ENCODE measurements around the gene DSN1. TPM values are rescaled to one million over a fixed set of nuclear protein-coding genes. Genes with fewer than 3 reads are reported as not detected.

The DSN1 gene
- total RNA-seq, 2 experiments from 2014 or later: 36.0 to 42.7 TPM

DNA sequence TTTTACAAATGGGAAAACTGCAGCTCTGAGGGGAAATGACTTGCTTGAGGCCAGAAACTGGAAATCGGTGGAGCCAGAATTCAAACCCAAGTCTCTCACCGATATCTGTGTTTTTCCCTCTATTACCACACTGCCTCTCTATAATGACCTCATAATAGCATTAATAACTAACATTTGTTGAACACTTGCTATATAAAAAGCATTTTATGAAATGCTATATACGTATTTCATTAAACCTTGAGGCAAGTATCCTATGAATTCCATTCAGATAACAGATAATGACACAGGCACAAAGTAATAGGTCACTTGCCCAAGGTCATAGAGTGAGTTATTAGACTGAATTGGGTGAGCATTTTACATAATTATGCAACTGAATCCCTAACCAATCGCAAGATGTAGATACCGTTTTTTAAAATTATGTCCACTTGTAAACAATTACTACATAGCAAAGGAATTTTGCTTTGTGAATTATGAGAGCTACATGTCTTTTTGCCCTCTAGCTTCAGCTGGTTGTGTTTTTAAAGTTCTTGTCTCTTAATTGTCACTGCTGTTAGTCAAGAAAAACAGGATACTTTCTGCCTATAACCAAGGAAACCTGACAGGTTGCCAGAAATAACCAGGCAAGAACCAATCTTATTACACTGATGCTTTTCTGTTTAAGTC is 4.7 kb downstream of the DSN1 start:
- Mint-ChIP-seq H3K36me3 (peaks cover 14% of the 10 kb centered on the region), H3K4me3 (no peak overlapping the region), H3K27me3 (no peaks in the 10 kb centered on the region), H3K4me1 (peaks cover 32% of the 10 kb centered on the region), H3K9me3 (ENCODE audit: low read depth) (no peaks in the 10 kb centered on the region), H3K27ac (no peak overlapping the region)
- CTCF ChIA-PET: interaction anchor here (1.3 to 5.4 kb wide), 3 partner anchors 13 to 164 kb away, joined by 5 to 31 read pairs (median 6); partner anchors contain the start of gene RAB5IF
- ATAC-seq (no peak), DNase-seq (no peak)

- peaks cover 25% of the 10 kb centered on the region for H3K36me3 Mint-ChIP-seq
- no peaks in the 10 kb centered on the region for H3K27me3 Mint-ChIP-seq
- peaks cover 13% of the 10 kb centered on the region for H3K4me1 Mint-ChIP-seq
- ATAC-seq (no peak), DNase-seq (no peak)
- CTCF ChIA-PET: interaction anchor here (1.5 kb wide), 1 partner anchor 10 kb away, joined by 3 read pairs; no protein-coding TSS in a partner anchor
- peak overlapping the region; percentile 76 for H3K27ac Mint-ChIP-seq
- no peak overlapping the region for H3K4me3 Mint-ChIP-seq
- no peaks in the 10 kb centered on the region for H3K9me3 Mint-ChIP-seq (ENCODE audit: low read depth)
Observed at GRCh38 chr20:36761125-36761524, 12.4 kb downstream of the DSN1 start.

DNA sequence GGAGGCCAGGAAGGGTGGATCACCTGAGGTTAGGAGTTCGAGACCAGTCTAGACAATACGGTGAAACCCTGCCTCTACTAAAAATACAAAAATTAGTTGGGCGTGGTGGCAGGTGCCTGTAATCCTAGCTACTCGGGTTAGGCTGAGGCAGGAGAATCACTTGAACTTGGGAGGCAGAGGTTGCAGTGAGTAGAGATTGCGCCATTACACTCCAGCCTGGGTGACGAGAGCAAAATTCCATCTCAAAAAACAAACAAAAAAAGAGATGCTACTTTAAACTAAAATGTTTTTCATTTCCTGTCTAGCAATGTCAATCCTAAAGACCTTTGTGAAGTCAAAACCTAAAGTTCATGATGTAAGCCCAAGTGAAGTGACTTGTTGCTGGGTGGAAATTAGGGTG is 12.9 kb downstream of the DSN1 start:
- no peaks in the 10 kb centered on the region for H3K9me3 Mint-ChIP-seq (ENCODE audit: low read depth)
- no peak overlapping the region for H3K4me3 Mint-ChIP-seq
- peaks cover 13% of the 10 kb centered on the region for H3K4me1 Mint-ChIP-seq
- ATAC-seq (no peak), DNase-seq (no peak)
- no peaks in the 10 kb centered on the region for H3K27me3 Mint-ChIP-seq
- peaks cover 28% of the 10 kb centered on the region for H3K36me3 Mint-ChIP-seq
- peak overlapping the region; percentile 76 for H3K27ac Mint-ChIP-seq
- CTCF ChIA-PET: interaction anchor here (1.5 kb wide), 1 partner anchor 10 kb away, joined by 3 read pairs; no protein-coding TSS in a partner anchor

DNA sequence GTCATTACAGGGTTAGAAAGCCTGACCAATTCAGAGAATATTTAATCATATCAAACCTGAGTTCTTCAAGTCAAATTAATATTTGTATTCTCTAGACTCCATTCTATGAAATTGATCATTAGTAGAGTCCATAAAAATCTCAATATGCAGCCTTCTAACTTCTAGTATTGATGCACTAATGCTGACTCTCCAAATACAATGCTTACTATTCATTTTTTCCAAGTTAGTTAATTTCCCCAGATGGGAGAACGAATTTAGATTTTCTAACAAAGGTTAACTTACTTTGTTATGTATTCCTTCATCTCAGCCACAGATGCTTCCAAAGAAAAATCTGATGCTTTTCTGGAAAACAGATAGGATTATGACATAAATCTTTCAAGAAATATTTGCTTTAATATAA is 15.3 kb downstream of the DSN1 start:
- no peaks in the 10 kb centered on the region for H3K9me3 Mint-ChIP-seq (ENCODE audit: low read depth)
- H3K27me3 Mint-ChIP-seq: no peaks in the 10 kb centered on the region
- H3K36me3 Mint-ChIP-seq: peaks cover 37% of the 10 kb centered on the region

GRCh38 chr20:36756496-36756895 is 17.1 kb downstream of the DSN1 start:
- Mint-ChIP-seq H3K27me3 (no peaks in the 10 kb centered on the region), H3K4me3 (no peak overlapping the region), H3K36me3 (peaks cover 48% of the 10 kb centered on the region)

More for the DNA sequence above, 15.3 kb downstream of the DSN1 start:
- CTCF ChIA-PET: interaction anchor here (0.7 to 5.8 kb wide), 6 partner anchors 9 to 152 kb away, joined by 3 to 31 read pairs (median 3); partner anchors contain the start of gene RAB5IF
- peak overlapping the region; percentile 78 for H3K27ac Mint-ChIP-seq
- DNase-seq: no peak
- ATAC-seq: peak; percentile 31
- peaks cover 17% of the 10 kb centered on the region for H3K4me1 Mint-ChIP-seq
- H3K4me3 Mint-ChIP-seq: no peak overlapping the region

GRCh38 chr20:36754656-36755222 is 18.8 kb downstream of the DSN1 start:
- no peak overlapping the region for H3K4me3 Mint-ChIP-seq
- CTCF ChIA-PET: interaction anchor here (0.6 to 5.8 kb wide), 34 partner anchors 8 to 350 kb away, joined by 3 to 31 read pairs (median 4); partner anchors contain the start of genes DSN1, NDRG3, RAB5IF and SLA2
- no peak overlapping the region for H3K27ac Mint-ChIP-seq
- H3K9me3 Mint-ChIP-seq (ENCODE audit: low read depth): no peaks in the 10 kb centered on the region
- H3K36me3 Mint-ChIP-seq: peaks cover 47% of the 10 kb centered on the region
- DNase-seq (peak; percentile 65), ATAC-seq (peak; percentile 85)
- H3K27me3 Mint-ChIP-seq: no peaks in the 10 kb centered on the region
- peaks cover 14% of the 10 kb centered on the region for H3K4me1 Mint-ChIP-seq

More at GRCh38 chr20:36756496-36756895, 17.1 kb downstream of the DSN1 start:
- peaks cover 17% of the 10 kb centered on the region for H3K4me1 Mint-ChIP-seq
- ATAC-seq: no peak
- DNase-seq: no peak
- CTCF ChIA-PET: interaction anchor here (0.9 to 5.8 kb wide), 5 partner anchors 11 to 144 kb away, joined by 5 to 31 read pairs (median 11); partner anchors contain the start of gene DSN1
- H3K27ac Mint-ChIP-seq: no peak overlapping the region
- H3K9me3 Mint-ChIP-seq (ENCODE audit: low read depth): no peaks in the 10 kb centered on the region

DNA sequence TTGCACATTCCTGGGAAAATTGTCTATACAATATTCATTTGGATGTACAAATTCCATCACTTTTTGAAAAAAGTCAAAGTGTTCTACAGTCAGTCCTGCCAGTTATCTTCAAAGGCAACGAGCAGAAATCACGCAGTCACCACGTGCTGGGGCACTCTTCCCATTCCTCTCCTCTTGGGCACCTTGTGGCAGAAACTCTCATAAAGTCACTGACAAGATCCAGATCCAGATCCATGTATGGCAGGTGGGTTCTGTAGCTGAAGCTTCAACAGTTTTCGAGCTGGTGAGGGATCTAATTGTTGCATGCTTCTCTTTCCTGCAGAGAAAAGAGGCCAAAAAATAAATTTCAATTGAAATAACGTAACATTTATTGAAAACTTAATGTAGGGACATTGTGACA is 21.0 kb downstream of the DSN1 start:
- Mint-ChIP-seq H3K9me3 (ENCODE audit: low read depth) (no peaks in the 10 kb centered on the region), H3K27me3 (no peaks in the 10 kb centered on the region), H3K4me3 (no peak overlapping the region), H3K36me3 (peaks cover 42% of the 10 kb centered on the region), H3K27ac (no peak overlapping the region), H3K4me1 (peaks cover 9% of the 10 kb centered on the region)
- CTCF ChIA-PET: interaction anchor here (1.8 to 5.8 kb wide), 2 partner anchors 15 to 21 kb away, joined by 5 to 31 read pairs; partner anchors contain the start of gene DSN1
- ATAC-seq (no peak), DNase-seq (no peak)

DNA sequence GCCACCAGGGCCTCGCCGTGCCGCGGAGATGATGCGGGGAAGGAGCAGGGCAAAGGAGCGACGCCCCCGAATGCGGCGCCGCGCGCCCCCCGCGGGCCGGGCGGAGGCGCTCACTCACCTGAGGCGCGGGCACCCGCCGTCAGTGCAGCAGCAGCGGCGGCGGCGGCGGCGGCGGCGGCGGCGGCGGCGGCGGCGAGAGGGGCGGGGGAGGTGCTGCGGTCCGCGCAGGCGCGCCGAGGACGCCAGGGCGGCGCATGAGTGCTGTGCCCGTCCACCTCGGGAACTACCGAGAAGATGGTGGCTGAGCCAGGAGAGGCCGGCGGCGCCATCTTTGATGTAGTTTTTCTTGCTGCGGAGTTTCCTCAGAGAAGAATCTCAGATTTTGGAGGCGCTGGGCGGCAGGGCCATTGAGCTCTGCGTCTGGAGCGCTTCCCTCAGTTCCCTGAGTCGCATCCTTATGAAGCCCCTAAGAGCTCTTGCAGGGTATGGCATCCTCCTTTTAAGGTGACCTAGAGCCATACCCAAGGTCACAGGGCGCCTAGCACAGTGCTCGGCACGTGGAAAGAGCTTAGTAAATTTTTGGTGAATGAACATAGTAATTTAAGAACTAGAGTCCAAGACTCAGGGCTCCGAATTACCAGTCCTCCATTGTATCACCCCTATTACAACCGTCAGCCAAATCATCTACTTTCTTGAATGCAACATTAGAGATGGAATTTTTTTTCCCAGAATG is 27.5 kb downstream of the DSN1 start, which contains the start of gene NDRG3:
Gene NDRG3, minus strand, starts transcription at position 164 of the 733 bp plus-strand sequence. CDS start 24,355 bp downstream, outside the sequence.
- CTCF ChIA-PET: interaction anchor here (0.7 to 3.0 kb wide), 12 partner anchors 8 to 175 kb away, joined by 3 to 15 read pairs (median 4); partner anchors contain the start of gene RAB5IF
- peak within 1 kb of the TSS; percentile 84 for H3K4me3 Mint-ChIP-seq

GRCh38 chr20:36745234-36745926 is 28.2 kb downstream of the DSN1 start:
- H3K4me3 Mint-ChIP-seq: peak overlapping the region; percentile 84
- H3K9me3 Mint-ChIP-seq (ENCODE audit: low read depth): no peaks in the 10 kb centered on the region
- CTCF ChIA-PET: interaction anchor here (1.2 to 3.0 kb wide), 11 partner anchors 10 to 174 kb away, joined by 3 to 16 read pairs (median 7); partner anchors contain the start of genes DSN1 and RAB5IF
- DNase-seq (peak; percentile 60), ATAC-seq (no peak)
- H3K36me3 Mint-ChIP-seq: peaks cover 2% of the 10 kb centered on the region
- peaks cover 24% of the 10 kb centered on the region for H3K4me1 Mint-ChIP-seq
- peak overlapping the region; percentile 78 for H3K27ac Mint-ChIP-seq
- H3K27me3 Mint-ChIP-seq: no peaks in the 10 kb centered on the region

More for the DNA sequence above, 27.5 kb downstream of the DSN1 start, which contains the start of gene NDRG3:
- Mint-ChIP-seq H3K27me3 (no peaks in the 10 kb centered on the region), H3K9me3 (ENCODE audit: low read depth) (no peaks in the 10 kb centered on the region), H3K4me1 (peaks cover 24% of the 10 kb centered on the region), H3K27ac (peak within 1 kb of the TSS; percentile 84), H3K36me3 (peaks cover 8% of the 10 kb centered on the region)
- DNase-seq (peak; percentile 96), ATAC-seq (peak; percentile 99)

DNA sequence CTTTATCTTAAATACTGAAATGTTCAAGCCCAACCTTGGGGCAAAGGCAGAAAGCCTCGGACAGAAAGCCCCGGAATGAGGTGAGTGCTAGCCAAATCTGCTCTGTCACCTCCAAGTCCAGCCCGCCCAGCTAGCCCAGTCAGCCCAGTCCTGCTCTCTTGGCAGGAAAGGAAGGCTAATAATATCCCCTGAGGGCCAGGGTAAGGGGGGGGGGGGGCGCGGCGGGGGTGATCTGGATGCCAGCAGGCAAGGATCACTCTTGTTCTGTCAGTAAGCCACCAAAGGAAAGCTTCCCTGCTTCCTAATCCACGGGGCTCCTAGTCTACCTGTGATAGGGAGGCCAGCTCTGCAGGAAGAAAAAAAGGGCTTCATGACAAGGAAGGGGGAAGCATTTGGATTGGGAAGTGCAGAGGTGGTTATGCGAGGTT is 28.8 kb downstream of the DSN1 start:
- CTCF ChIA-PET: interaction anchor here (0.6 to 3.0 kb wide), 13 partner anchors 9 to 188 kb away, joined by 3 to 16 read pairs (median 5); partner anchors contain the start of genes DSN1 and RAB5IF
- Mint-ChIP-seq H3K9me3 (ENCODE audit: low read depth) (no peaks in the 10 kb centered on the region), H3K36me3 (peaks cover 2% of the 10 kb centered on the region), H3K27ac (no peak overlapping the region), H3K4me3 (peak overlapping the region; percentile 84), H3K4me1 (peaks cover 24% of the 10 kb centered on the region), H3K27me3 (no peaks in the 10 kb centered on the region)
- ATAC-seq (no peak), DNase-seq (no peak)

- Mint-ChIP-seq H3K27me3 (no peaks in the 10 kb centered on the region), H3K4me3 (peak overlapping the region; percentile 84), H3K9me3 (ENCODE audit: low read depth) (no peaks in the 10 kb centered on the region), H3K4me1 (peaks cover 24% of the 10 kb centered on the region), H3K27ac (no peak overlapping the region), H3K36me3 (peaks cover 2% of the 10 kb centered on the region)
- no peak for DNase-seq
- CTCF ChIA-PET: interaction anchor here (0.6 to 3.0 kb wide), 11 partner anchors 9 to 187 kb away, joined by 3 to 16 read pairs (median 5); partner anchors contain the start of genes DSN1 and RAB5IF
- ATAC-seq: no peak
Observed at GRCh38 chr20:36744243-36744642, 29.3 kb downstream of the DSN1 start.

- ATAC-seq (no peak), DNase-seq (no peak)
- Mint-ChIP-seq H3K27me3 (no peaks in the 10 kb centered on the region), H3K9me3 (ENCODE audit: low read depth) (no peaks in the 10 kb centered on the region), H3K36me3 (peaks cover 2% of the 10 kb centered on the region), H3K27ac (no peak overlapping the region), H3K4me3 (no peak overlapping the region), H3K4me1 (peaks cover 24% of the 10 kb centered on the region)
- CTCF ChIA-PET: interaction anchor here (0.9 to 1.8 kb wide), 2 partner anchors 9 kb away, joined by 3 to 8 read pairs; no protein-coding TSS in a partner anchor
Observed at GRCh38 chr20:36742558-36742957, 31.0 kb downstream of the DSN1 start.
